PC-3 (cell line): ENCODE measurements around the gene USH1G. TPM values are rescaled to one million over a fixed set of nuclear protein-coding genes. Genes with fewer than 3 reads are reported as not detected.
"Not testable (repeated sequence)": the region's sequence is repeated elsewhere in the genome, so short reads cannot be mapped to it uniquely, and the experiment has no call there.

ENCODE experiments used
- ATAC-seq: fragments of 200-7000 bp; cut with Tn5 transposase; 2 replicates; pipeline ENCODE4 v1.9.1; 2020; ENCODE audit warnings: mild to moderate bottlenecking, moderate library complexity
- BruUV-seq: library from RNA; stranded (reverse); fragments of 400-500 nt; replicated peaks from 2 replicates; lab custom pipeline; 2021; lab: Mats Ljungman, UMichigan
- CTCF ChIA-PET: fragments of 300-600 bp; sonication (Branson Sonifier 250); formaldehyde crosslinking; loops from one replicate; lab custom pipeline; 2022; ENCODE audit warnings: antibody characterized with exemption; lab: Charles Lee
- POLR2A ChIA-PET: fragments of 300-600 bp; sonication (Branson Sonifier 250); formaldehyde crosslinking; loops from one replicate; lab custom pipeline; 2022; ENCODE audit warnings: antibody characterized with exemption; ENCODE audit not compliant: unreplicated experiment; lab: Charles Lee
- DNase-seq: peaks from one replicate; pipeline ENCODE4 v3.0.0-alpha.2; 2015
- H2AFZ ChIP-seq: fragments of 300-600 bp; sonication (generic); 2 replicates; pipeline ENCODE4 v1.6.0; 2016; ENCODE audit warnings: antibody characterized with exemption, low read length
- H3F3A ChIP-seq: fragments of 300-600 bp; sonication (generic); one replicate; pipeline ENCODE4 v1.6.0; 2017; ENCODE audit warnings: antibody characterized with exemption, low read length, control low read depth, mild to moderate bottlenecking; ENCODE audit not compliant: unreplicated experiment
- H3K27ac ChIP-seq: fragments of 300-600 bp; sonication (generic); 2 replicates; pipeline ENCODE4 v1.5.1; 2016; ENCODE audit warnings: mild to moderate bottlenecking, low read length
- H3K27me3 ChIP-seq: fragments of 300-600 bp; sonication (generic); 2 replicates; pipeline ENCODE4 v1.6.1; 2016; ENCODE audit warnings: low read length, mixed read lengths
- H3K36me3 ChIP-seq: fragments of 300-600 bp; sonication (generic); 2 replicates; pipeline ENCODE4 v1.6.1; 2016; ENCODE audit warnings: low read depth, mixed run types, low read length, mixed read lengths
- H3K4me1 ChIP-seq: fragments of 300-600 bp; sonication (generic); 2 replicates; pipeline ENCODE4 v1.5.1; 2016; ENCODE audit warnings: low read length; ENCODE audit not compliant: insufficient read depth
- H3K4me2 ChIP-seq: fragments of 300-600 bp; sonication (generic); 2 replicates; pipeline ENCODE4 v1.6.0; 2016; ENCODE audit warnings: low read length
- H3K4me3 ChIP-seq: fragments of 300-600 bp; sonication (generic); 2 replicates; pipeline ENCODE4 v1.5.1; 2016; ENCODE audit warnings: mild to moderate bottlenecking, low read length, mixed read lengths
- H3K79me2 ChIP-seq: fragments of 300-600 bp; sonication (generic); 2 replicates; pipeline ENCODE4 v1.6.1; 2017; ENCODE audit warnings: low read length, mixed read lengths
- H3K9ac ChIP-seq: fragments of 300-600 bp; sonication (generic); 2 replicates; pipeline ENCODE4 v1.6.0; 2016; ENCODE audit warnings: mild to moderate bottlenecking, low read length
- H3K9me2 ChIP-seq: fragments of 300-600 bp; sonication (generic); replicated peaks from 2 replicates; pipeline ENCODE4 v1.6.1; 2016; ENCODE audit warnings: mixed run types, low read length, mixed read lengths
- H3K9me3 ChIP-seq: fragments of 300-600 bp; sonication (generic); 2 replicates; pipeline ENCODE4 v1.6.1; 2016; ENCODE audit warnings: low read length, mixed read lengths
- H4K20me1 ChIP-seq: fragments of 300-600 bp; sonication (generic); 2 replicates; pipeline ENCODE4 v1.6.1; 2016; ENCODE audit warnings: low read length, mixed read lengths
- CTCF ChIP-seq: fragments of 300-600 bp; sonication (generic); conservative IDR thresholded peaks from 2 replicates; pipeline ENCODE4 v1.5.1; 2017; ENCODE audit warnings: antibody characterized with exemption, low read depth, mild to moderate bottlenecking, low read length
- EZH2 ChIP-seq: fragments of 300-600 bp; sonication (generic); IDR thresholded peaks from one replicate; pipeline ENCODE4 v1.6.1; 2017; ENCODE audit warnings: antibody characterized with exemption, mild to moderate bottlenecking, low read length; ENCODE audit not compliant: unreplicated experiment
- EZH2phosphoT487 ChIP-seq: fragments of 300-600 bp; sonication (generic); IDR thresholded peaks from 2 replicates; pipeline ENCODE4 v1.6.1; 2018; ENCODE audit warnings: mild to moderate bottlenecking, antibody characterized with exemption, low read length, borderline replicate concordance
- intact Hi-C: fragments of 100-400 bp; cut with micrococcal nuclease; formaldehyde crosslinking; loops from 2 replicates; pipeline ENCODE4 v1.9.0; 2023
- total RNA-seq: library from RNA; depleted of rRNA; stranded (reverse); fragments of >200 nt; gene quantifications from 2 replicates; pipeline ENCODE4 v1.2.3, GENCODE V29; 2014

Gene USH1G
- total RNA-seq, 1 experiment from 2014 or later = 0.04 TPM

DNA sequence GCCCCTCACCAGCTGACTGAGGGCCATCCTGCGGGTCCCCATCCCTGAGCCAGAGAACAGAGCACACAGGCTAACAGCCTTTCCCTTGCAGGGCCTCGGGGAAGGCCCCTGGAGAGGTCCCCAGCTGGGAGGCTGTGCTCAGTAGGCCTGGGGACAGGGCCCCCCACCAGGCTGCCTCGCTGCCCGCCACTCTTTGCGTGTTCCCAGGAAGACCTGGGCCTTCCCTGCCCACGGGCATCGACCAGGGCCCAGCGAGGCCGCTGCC, 48.7 kb upstream of the USH1G start:
- TF ChIP-seq EZH2phosphoT487 = no peak
- TF ChIP-seq CTCF = no peak
- no peak for TF ChIP-seq EZH2
- intact Hi-C loops = loop anchor here (2.0 kb wide), 1 partner anchor 63 kb away; no protein-coding TSS in a partner anchor
- ChIA-PET CTCF (interaction anchor here (0.5 to 1.2 kb wide), 2 partner anchors 14 to 81 kb away, joined by 3 to 5 read pairs; no protein-coding TSS in a partner anchor), POLR2A (interaction anchor here (1.0 to 1.5 kb wide), 3 partner anchors 11 to 20 kb away, joined by 3 to 11 read pairs (median 4); partner anchors contain the start of gene CDR2L)
- H4K20me1 ChIP-seq = no peaks in the 10 kb centered on the region
- ATAC-seq (no peak; the same call in 1 of the 2 replicates), DNase-seq (no peak)
- H3K27ac ChIP-seq = peak overlapping the region; percentile 15; the same call in 1 of the 2 replicates
- H3K4me3 ChIP-seq = peak overlapping the region; percentile 90
- H3K9ac ChIP-seq = peak overlapping the region; percentile 47
- no TSS peak for BruUV-seq
- no peaks in the 10 kb centered on the region for H3K36me3 ChIP-seq
- H3K9me3 ChIP-seq = no peaks in the 10 kb centered on the region
- H3K4me1 ChIP-seq = peaks cover 36% of the 10 kb centered on the region
- H3F3A ChIP-seq = no peaks in the 10 kb centered on the region
- peak overlapping the region; percentile 87 for H2AFZ ChIP-seq
- H3K9me2 ChIP-seq = no peaks in the 10 kb centered on the region
- H3K27me3 ChIP-seq = no peaks in the 10 kb centered on the region
- peak overlapping the region; percentile 96 for H3K4me2 ChIP-seq
- H3K79me2 ChIP-seq = peaks cover 21% of the 10 kb centered on the region

GRCh38 chr17:74971069-74971841, 48.2 kb upstream of the USH1G start:
- peaks cover 21% of the 10 kb centered on the region for H3K79me2 ChIP-seq
- peak overlapping the region; percentile 47 for H3K9ac ChIP-seq
- no peaks in the 10 kb centered on the region for H3K36me3 ChIP-seq
- H4K20me1 ChIP-seq = no peaks in the 10 kb centered on the region
- ATAC-seq = peak; percentile 0; the same call in 1 of the 2 replicates
- H3F3A ChIP-seq = no peaks in the 10 kb centered on the region
- POLR2A ChIA-PET = interaction anchor here (1.0 to 1.5 kb wide), 3 partner anchors 11 to 20 kb away, joined by 3 to 11 read pairs (median 4); partner anchors contain the start of gene CDR2L
- BruUV-seq = TSS peak; percentile 38
- no peak for TF ChIP-seq EZH2
- TF ChIP-seq EZH2phosphoT487 = no peak
- no peak for TF ChIP-seq CTCF
- no peaks in the 10 kb centered on the region for H3K9me2 ChIP-seq
- CTCF ChIA-PET = interaction anchor here (0.6 kb wide), 1 partner anchor 12 kb away, joined by 4 read pairs; no protein-coding TSS in a partner anchor
- H3K4me3 ChIP-seq = peak overlapping the region; percentile 90
- DNase-seq = no peak
- H3K4me2 ChIP-seq = peak overlapping the region; percentile 96
- no peaks in the 10 kb centered on the region for H3K27me3 ChIP-seq
- peak overlapping the region; percentile 87 for H2AFZ ChIP-seq
- H3K4me1 ChIP-seq = peaks cover 36% of the 10 kb centered on the region
- peak overlapping the region; percentile 15; the same call in 1 of the 2 replicates for H3K27ac ChIP-seq
- no peaks in the 10 kb centered on the region for H3K9me3 ChIP-seq
- intact Hi-C loops = no loop called here

- H2AFZ ChIP-seq = no peak overlapping the region
- intact Hi-C loops = no loop called here
- peak overlapping the region; percentile 96 for H3K4me2 ChIP-seq
- no peaks in the 10 kb centered on the region for H4K20me1 ChIP-seq
- H3K79me2 ChIP-seq = peaks cover 21% of the 10 kb centered on the region
- ATAC-seq (no peak), DNase-seq (no peak)
- peaks cover 36% of the 10 kb centered on the region for H3K4me1 ChIP-seq
- no peaks in the 10 kb centered on the region for H3K9me3 ChIP-seq
- H3K36me3 ChIP-seq = no peaks in the 10 kb centered on the region
- H3K9me2 ChIP-seq = no peaks in the 10 kb centered on the region
- H3K27ac ChIP-seq = no peak overlapping the region
- POLR2A ChIA-PET = no interaction called here
- H3K4me3 ChIP-seq = no peak overlapping the region
- H3K27me3 ChIP-seq = no peaks in the 10 kb centered on the region
- CTCF ChIA-PET = no interaction called here
- TF ChIP-seq CTCF = no peak
- TF ChIP-seq EZH2phosphoT487 = no peak
- no peak for TF ChIP-seq EZH2
- no peak overlapping the region for H3K9ac ChIP-seq
- no TSS peak for BruUV-seq
- no peaks in the 10 kb centered on the region for H3F3A ChIP-seq
These were observed 47.3 kb upstream of the USH1G start for GRCh38 chr17:74970395-74970794.

DNA sequence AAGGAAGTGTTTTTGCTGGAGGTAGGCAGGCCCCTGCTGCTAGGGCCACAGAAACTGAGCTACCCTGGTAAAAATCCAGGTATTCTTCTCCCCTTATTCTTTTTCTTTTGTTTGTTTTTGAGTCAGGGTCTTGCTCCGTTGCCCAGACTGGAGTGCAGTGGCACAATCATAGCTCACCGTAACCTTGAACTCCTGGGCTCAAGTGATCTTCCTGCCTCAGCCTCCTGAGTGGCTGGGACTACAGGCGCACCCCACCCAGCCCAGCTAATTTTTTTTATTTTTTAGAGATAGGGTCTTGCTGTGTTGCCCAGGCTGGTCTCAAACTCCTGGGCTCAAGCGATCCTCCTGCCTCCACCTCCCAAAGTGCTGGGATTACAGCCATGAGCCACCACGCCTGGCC, 46.4 kb upstream of the USH1G start:
- H2AFZ ChIP-seq, H3K4me3 ChIP-seq, ATAC-seq, POLR2A ChIA-PET, DNase-seq, H4K20me1 ChIP-seq, H3K4me2 ChIP-seq, H3K27me3 ChIP-seq, H3K36me3 ChIP-seq, intact Hi-C loops, H3K27ac ChIP-seq, H3F3A ChIP-seq, BruUV-seq, H3K9ac ChIP-seq, CTCF ChIA-PET, H3K9me3 ChIP-seq, H3K9me2 ChIP-seq: not testable (repeated sequence)
- peaks cover 36% of the 10 kb centered on the region for H3K4me1 ChIP-seq
- H3K79me2 ChIP-seq = peaks cover 21% of the 10 kb centered on the region
